HEK293 (cell line): ENCODE results near the gene TSEN54.
A peak's percentile ranks its signal among the peaks of the same experiment; 100 is the strongest.

Source experiments
- CTCF ChIA-PET: fragments of 350-600 bp; formaldehyde crosslinking; extraction: SDS; loops from one replicate; lab custom pipeline; 2021; ENCODE audit warnings: antibody characterized with exemption; lab: Yijun Ruan, JAX
- POLR2A ChIA-PET: fragments of 300-600 bp; formaldehyde crosslinking; extraction: SDS; loops from one replicate; lab custom pipeline; 2020; ENCODE audit warnings: antibody characterized with exemption, inconsistent platforms; lab: Yijun Ruan, JAX
- H3K27ac ChIP-seq: fragments of 200-500 bp; sonication (Bioruptor generic); 2 replicates; pipeline ENCODE4 v1.5.1; 2014; ENCODE audit warnings: low read depth, low read length, control low read depth, inconsistent platforms; ENCODE audit errors: extremely low read depth
- H3K36me3 ChIP-seq, 2 experiments: fragments of 200-500 bp in 1 of 2; sonication (Bioruptor generic) in 1 of 2; 1 replicate in 1 of 2; 2 replicates in 1 of 2; pipeline ENCODE4 v1.5.1; 2014 to 2017; ENCODE audit warnings: inconsistent platforms in 2 of 2, low read length in 2 of 2; ENCODE audit not compliant: control insufficient read depth in 2 of 2, insufficient read depth in 1 of 2
- H3K4me1 ChIP-seq: fragments of 200-500 bp; sonication (Bioruptor generic); 2 replicates; pipeline ENCODE4 v1.5.1; 2014; ENCODE audit warnings: mild to moderate bottlenecking, low read length, inconsistent platforms; ENCODE audit not compliant: control insufficient read depth, insufficient read depth
- H3K4me3 ChIP-seq: 2 replicates; pipeline ENCODE4 v1.5.1; 2011; ENCODE audit warnings: low read depth, mild to moderate bottlenecking, control low read depth, low read length, moderate library complexity
- H3K9me3 ChIP-seq: fragments of 200-500 bp; sonication (Bioruptor generic); 2 replicates; pipeline ENCODE4 v1.5.1; 2014; ENCODE audit warnings: low read depth, low read length, inconsistent platforms; ENCODE audit not compliant: control insufficient read depth, insufficient read depth
- EGR2 ChIP-seq: fragments of 450-650 bp; formaldehyde crosslinking; IDR thresholded peaks from 2 replicates; pipeline ENCODE4 v1.5.1; 2016; ENCODE audit warnings: low read depth, missing biosample characterization, missing genetic modification characterization
- FEZF1 ChIP-seq: fragments of 450-650 bp; formaldehyde crosslinking; IDR thresholded peaks from 2 replicates; pipeline ENCODE4 v1.5.1; 2016; ENCODE audit warnings: missing biosample characterization, missing genetic modification characterization
- GLI4 ChIP-seq: fragments of 450-650 bp; formaldehyde crosslinking; IDR thresholded peaks from 2 replicates; pipeline ENCODE4 v1.5.1; 2016; ENCODE audit warnings: missing biosample characterization, missing genetic modification characterization
- INSM2 ChIP-seq: fragments of 450-650 bp; formaldehyde crosslinking; IDR thresholded peaks from 2 replicates; pipeline ENCODE4 v1.5.1; 2016; ENCODE audit warnings: missing biosample characterization, missing genetic modification characterization
- KLF16 ChIP-seq: fragments of 450-650 bp; formaldehyde crosslinking; IDR thresholded peaks from 2 replicates; pipeline ENCODE4 v1.5.1; 2017; ENCODE audit warnings: missing biosample characterization, missing genetic modification characterization
- KLF8 ChIP-seq: fragments of 450-650 bp; formaldehyde crosslinking; IDR thresholded peaks from 2 replicates; pipeline ENCODE4 v1.5.1; 2016; ENCODE audit warnings: missing biosample characterization, missing genetic modification characterization
- PRDM10 ChIP-seq: fragments of 450-650 bp; formaldehyde crosslinking; IDR thresholded peaks from 2 replicates; pipeline ENCODE4 v1.5.1; 2016; ENCODE audit warnings: missing biosample characterization, missing genetic modification characterization
- SCRT1 ChIP-seq: fragments of 450-650 bp; formaldehyde crosslinking; IDR thresholded peaks from 2 replicates; pipeline ENCODE4 v1.5.1; 2016; ENCODE audit warnings: missing biosample characterization, missing genetic modification characterization, borderline replicate concordance
- SCRT2 ChIP-seq: fragments of 450-650 bp; formaldehyde crosslinking; IDR thresholded peaks from 2 replicates; pipeline ENCODE4 v1.5.1; 2016; ENCODE audit warnings: missing biosample characterization, missing genetic modification characterization
- SP2 ChIP-seq: fragments of 450-650 bp; formaldehyde crosslinking; IDR thresholded peaks from 2 replicates; pipeline ENCODE4 v1.5.1; 2016; ENCODE audit warnings: missing biosample characterization, missing genetic modification characterization
- SP3 ChIP-seq: fragments of 450-650 bp; formaldehyde crosslinking; IDR thresholded peaks from 2 replicates; pipeline ENCODE4 v1.5.1; 2016; ENCODE audit warnings: missing biosample characterization, missing genetic modification characterization
- WT1 ChIP-seq: fragments of 450-650 bp; formaldehyde crosslinking; IDR thresholded peaks from 2 replicates; pipeline ENCODE4 v1.5.1; 2016; ENCODE audit warnings: missing biosample characterization, missing genetic modification characterization
- ZBTB49 ChIP-seq: fragments of 450-650 bp; formaldehyde crosslinking; IDR thresholded peaks from 2 replicates; pipeline ENCODE4 v1.5.1; 2016; ENCODE audit warnings: missing biosample characterization, missing genetic modification characterization, low read depth
- ZBTB6 ChIP-seq: fragments of 450-650 bp; formaldehyde crosslinking; IDR thresholded peaks from 2 replicates; pipeline ENCODE4 v1.5.1; 2017; ENCODE audit warnings: missing biosample characterization, missing genetic modification characterization
- ZFHX2 ChIP-seq: fragments of 450-650 bp; formaldehyde crosslinking; conservative IDR thresholded peaks from 2 replicates; pipeline ENCODE4 v1.5.1; 2016; ENCODE audit warnings: missing biosample characterization, missing genetic modification characterization
- ZFP37 ChIP-seq: fragments of 450-650 bp; formaldehyde crosslinking; IDR thresholded peaks from 2 replicates; pipeline ENCODE4 v1.5.1; 2016; ENCODE audit warnings: missing biosample characterization, missing genetic modification characterization
- ZFP69B ChIP-seq: fragments of 450-650 bp; formaldehyde crosslinking; IDR thresholded peaks from 2 replicates; pipeline ENCODE4 v1.5.1; 2016; ENCODE audit warnings: missing biosample characterization, missing genetic modification characterization
- ZNF335 ChIP-seq: fragments of 450-650 bp; formaldehyde crosslinking; conservative IDR thresholded peaks from 2 replicates; pipeline ENCODE4 v1.5.1; 2016; ENCODE audit warnings: missing biosample characterization, missing genetic modification characterization
- ZNF394 ChIP-seq: fragments of 450-650 bp; formaldehyde crosslinking; IDR thresholded peaks from 2 replicates; pipeline ENCODE4 v1.5.1; 2016; ENCODE audit warnings: missing biosample characterization, missing genetic modification characterization, mild to moderate bottlenecking, moderate library complexity, borderline replicate concordance
- ZNF423 ChIP-seq: fragments of 450-650 bp; formaldehyde crosslinking; IDR thresholded peaks from 2 replicates; pipeline ENCODE4 v1.5.1; 2016; ENCODE audit warnings: missing biosample characterization, missing genetic modification characterization
- ZNF433 ChIP-seq: fragments of 450-650 bp; formaldehyde crosslinking; IDR thresholded peaks from 2 replicates; pipeline ENCODE4 v1.5.1; 2016; ENCODE audit warnings: missing biosample characterization, missing genetic modification characterization, low read depth
- ZNF629 ChIP-seq: fragments of 450-650 bp; formaldehyde crosslinking; IDR thresholded peaks from 2 replicates; pipeline ENCODE4 v1.5.1; 2017; ENCODE audit warnings: missing biosample characterization, missing genetic modification characterization
- ZNF654 ChIP-seq: fragments of 450-650 bp; formaldehyde crosslinking; IDR thresholded peaks from 2 replicates; pipeline ENCODE4 v1.5.1; 2016; ENCODE audit warnings: low read depth, missing biosample characterization, missing genetic modification characterization
- ZNF76 ChIP-seq: fragments of 450-650 bp; formaldehyde crosslinking; IDR thresholded peaks from 2 replicates; pipeline ENCODE4; 2016; ENCODE audit warnings: low read depth, missing biosample characterization, missing genetic modification characterization, borderline replicate concordance
- ZNF785 ChIP-seq: fragments of 450-650 bp; formaldehyde crosslinking; IDR thresholded peaks from 2 replicates; pipeline ENCODE4 v1.5.1; 2016; ENCODE audit warnings: missing biosample characterization, missing genetic modification characterization
- TF ChIP-seq, protein P1 (sequence below): fragments of 450-650 bp; formaldehyde crosslinking; IDR thresholded peaks from 2 replicates; pipeline ENCODE4 v1.5.1; 2017; ENCODE audit warnings: missing biosample characterization, missing genetic modification characterization

Gene TSEN54

GRCh38 chr17:75514299-75514918 is 1.9 kb upstream of the TSEN54 start (continued):
- TF ChIP-seq, protein P1, sequence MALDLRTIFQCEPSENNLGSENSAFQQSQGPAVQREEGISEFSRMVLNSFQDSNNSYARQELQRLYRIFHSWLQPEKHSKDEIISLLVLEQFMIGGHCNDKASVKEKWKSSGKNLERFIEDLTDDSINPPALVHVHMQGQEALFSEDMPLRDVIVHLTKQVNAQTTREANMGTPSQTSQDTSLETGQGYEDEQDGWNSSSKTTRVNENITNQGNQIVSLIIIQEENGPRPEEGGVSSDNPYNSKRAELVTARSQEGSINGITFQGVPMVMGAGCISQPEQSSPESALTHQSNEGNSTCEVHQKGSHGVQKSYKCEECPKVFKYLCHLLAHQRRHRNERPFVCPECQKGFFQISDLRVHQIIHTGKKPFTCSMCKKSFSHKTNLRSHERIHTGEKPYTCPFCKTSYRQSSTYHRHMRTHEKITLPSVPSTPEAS: no peak
- peak; percentile 43 for TF ChIP-seq WT1
- TF ChIP-seq ZFHX2 (tag by site-specific recombination): peak; percentile 52
- TF ChIP-seq SCRT1 (tag by site-specific recombination): peak; percentile 94
- no peak for TF ChIP-seq GLI4 (tag by site-specific recombination)
- peak; percentile 35 for TF ChIP-seq EGR2 (tag by site-specific recombination)
- no peak for TF ChIP-seq ZNF394 (tag by site-specific recombination)
- no peak for TF ChIP-seq ZNF629 (tag by site-specific recombination)
- peak; percentile 67 for TF ChIP-seq ZNF76 (tag by site-specific recombination)
- peak; percentile 36 for TF ChIP-seq SP3 (tag by site-specific recombination)
- peak; percentile 48; the same call in 1 of the 2 replicates for TF ChIP-seq ZBTB6 (tag by site-specific recombination)
- 0 out of 2 replicates have a peak, but pooled peaks have one; percentile 9 for TF ChIP-seq INSM2 (tag by site-specific recombination)
- peak; percentile 33; the same call in 1 of the 2 replicates for TF ChIP-seq KLF8

DNA sequence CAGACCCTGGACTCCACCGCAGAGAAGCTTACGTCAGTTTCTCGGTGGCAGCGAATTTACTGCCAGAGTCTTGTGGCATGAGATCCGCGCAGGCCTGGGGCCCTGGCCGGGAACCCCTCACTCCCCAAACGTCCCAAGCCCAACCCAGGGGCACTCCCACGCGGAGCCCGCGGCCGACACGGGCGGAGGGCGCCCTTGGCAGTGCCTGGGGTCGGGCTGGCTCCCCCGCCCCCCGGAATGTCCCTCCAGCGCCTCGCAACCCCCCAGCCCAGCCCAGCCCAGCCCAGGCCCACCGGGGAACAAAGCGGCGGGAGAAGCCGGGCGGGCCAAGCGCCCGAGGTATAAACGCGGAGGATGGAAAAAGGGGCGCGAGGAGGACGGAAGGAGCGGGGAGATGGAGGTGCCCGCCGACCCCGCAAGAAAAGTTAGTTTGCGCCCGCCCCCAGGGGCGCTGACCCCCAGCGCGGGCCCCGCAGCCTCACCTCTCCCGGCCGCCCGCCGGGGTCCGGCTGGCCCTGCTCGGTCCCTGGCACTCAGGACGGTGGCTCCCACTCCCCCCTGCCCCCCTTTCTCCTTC is 1.3 kb upstream of the TSEN54 start:
- ChIA-PET POLR2A (interaction anchor here (1.0 kb wide), 1 partner anchor 10 kb away, joined by 6 read pairs; the partner anchor contains the start of gene LLGL2), CTCF (interaction anchor here (0.6 kb wide), 1 partner anchor 12 kb away, joined by 3 read pairs; no protein-coding TSS in a partner anchor)
- peak overlapping the region; percentile 71; the same call in 1 of the 2 replicates for H3K27ac ChIP-seq
- no peaks in the 10 kb centered on the region for H3K9me3 ChIP-seq
- peak overlapping the region; percentile 87 for H3K4me3 ChIP-seq
- H3K36me3 ChIP-seq: peaks cover 14 to 48% of the 10 kb centered on the region in 2 experiments; a peak in 2 of 3 replicates
- H3K4me1 ChIP-seq: no peaks in the 10 kb centered on the region
- no peak for TF ChIP-seq ZNF654
- no peak for TF ChIP-seq SCRT1 (tag by site-specific recombination)
- TF ChIP-seq GLI4 (tag by site-specific recombination): no peak
- no peak for TF ChIP-seq FEZF1
- TF ChIP-seq ZNF785 (tag by site-specific recombination): no peak
- no peak for TF ChIP-seq KLF16
- peak; percentile 84 for TF ChIP-seq ZNF335 (tag by site-specific recombination)
- peak; percentile 46; the same call in 1 of the 2 replicates for TF ChIP-seq SCRT2 (tag by site-specific recombination)
- TF ChIP-seq ZFP37 (tag by site-specific recombination): 0 out of 2 replicates have a peak, but pooled peaks have one; percentile 20
- TF ChIP-seq ZNF423 (tag by site-specific recombination): peak; percentile 67; the same call in 1 of the 2 replicates
- TF ChIP-seq PRDM10 (tag by site-specific recombination): peak; percentile 95
- TF ChIP-seq ZNF433 (tag by site-specific recombination): no peak
- no peak for TF ChIP-seq ZBTB49
- no peak for TF ChIP-seq ZFP69B (tag by site-specific recombination)
- no peak for TF ChIP-seq SP2 (tag by site-specific recombination)
